Measurements from ENCODE around the gene ALDH1L1.

Gene ALDH1L1

DNA sequence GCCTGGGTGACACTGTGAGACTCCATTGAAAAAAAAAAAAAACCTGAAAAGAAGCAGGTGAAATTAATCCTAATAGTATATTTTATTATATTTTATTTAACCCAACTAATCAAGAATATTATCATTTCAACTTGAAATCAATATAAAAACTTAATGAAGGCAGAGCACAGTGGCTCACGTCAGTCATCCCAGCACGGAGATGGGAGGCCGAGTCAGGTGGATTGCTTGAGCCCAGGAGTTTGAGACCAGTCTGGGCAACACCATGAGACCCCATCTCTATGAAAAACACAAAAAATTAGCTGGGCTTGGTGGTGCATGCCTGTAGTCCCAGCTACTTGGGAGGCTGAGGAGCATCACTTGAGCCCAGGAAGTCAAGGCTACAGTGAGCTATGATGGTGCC is 63.2 kb downstream of the ALDH1L1 start:
- no peak for DNase-seq

- no peak for DNase-seq
Observed at GRCh38 chr3:126116526-126116925, 63.9 kb downstream of the ALDH1L1 start.

DNA sequence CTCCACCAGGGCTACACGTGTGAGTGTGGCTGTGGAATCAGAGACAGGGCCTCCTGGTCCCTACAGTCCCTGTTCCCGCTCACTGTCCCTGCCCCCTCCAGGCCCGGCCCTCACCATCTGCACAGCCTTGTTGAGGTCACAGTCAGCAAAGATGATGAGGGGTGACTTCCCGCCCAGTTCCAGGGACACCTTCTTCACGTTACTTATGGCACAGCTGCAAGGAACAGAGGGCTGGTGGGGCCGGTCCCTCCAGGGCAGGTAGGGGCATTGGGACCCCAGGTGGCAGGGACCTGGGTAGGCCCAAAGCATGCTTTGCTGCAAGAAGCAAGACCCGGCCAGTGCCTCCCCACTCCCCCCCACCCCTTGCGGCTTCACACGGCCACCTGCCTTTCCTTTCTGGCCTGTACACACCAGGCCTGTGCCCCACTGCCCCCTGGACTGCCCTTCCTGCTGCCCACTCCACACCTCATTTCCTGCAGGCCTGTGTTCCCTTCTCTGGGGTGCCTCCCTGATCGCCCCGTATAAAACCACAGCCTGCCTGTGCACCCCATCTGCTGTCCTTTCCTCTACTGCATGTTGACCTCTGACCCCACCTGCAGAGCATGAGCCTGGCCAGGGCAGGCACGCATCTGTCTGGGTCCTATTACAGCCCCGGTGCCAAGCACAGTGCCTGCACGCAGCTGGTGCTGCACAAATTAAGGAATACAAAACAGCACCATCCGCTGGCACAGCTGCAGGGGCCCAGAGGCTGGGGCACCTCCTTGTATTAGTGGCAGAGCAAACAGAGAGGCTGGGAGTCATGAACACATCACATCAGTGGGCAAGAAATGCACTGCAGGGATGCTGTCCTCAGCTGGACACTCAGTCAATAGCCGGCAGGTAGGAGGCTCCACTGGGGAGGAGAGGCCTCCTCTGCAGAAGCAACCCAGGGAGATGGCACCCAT is 65.7 kb downstream of the ALDH1L1 start:
- DNase-seq: no peak

GRCh38 chr3:126113733-126114442 is 66.5 kb downstream of the ALDH1L1 start:
- DNase-seq: no peak

DNA sequence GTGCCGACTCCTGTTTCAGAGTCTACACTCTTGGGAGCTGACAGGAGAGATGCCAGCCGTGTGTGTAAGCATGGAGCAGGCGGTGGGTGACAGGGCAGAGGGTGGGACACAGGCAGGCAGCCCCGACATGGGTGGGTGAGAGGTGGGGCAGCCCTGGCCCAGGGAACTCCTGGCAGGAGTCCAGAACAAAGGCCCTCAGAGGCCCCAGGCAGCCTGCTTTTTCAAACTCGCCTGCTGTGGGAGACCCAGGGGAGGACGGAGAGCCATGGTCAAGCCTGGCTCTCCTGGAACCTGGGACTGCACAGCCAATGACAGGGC is 67.2 kb downstream of the ALDH1L1 start:
- DNase-seq: no peak

DNA sequence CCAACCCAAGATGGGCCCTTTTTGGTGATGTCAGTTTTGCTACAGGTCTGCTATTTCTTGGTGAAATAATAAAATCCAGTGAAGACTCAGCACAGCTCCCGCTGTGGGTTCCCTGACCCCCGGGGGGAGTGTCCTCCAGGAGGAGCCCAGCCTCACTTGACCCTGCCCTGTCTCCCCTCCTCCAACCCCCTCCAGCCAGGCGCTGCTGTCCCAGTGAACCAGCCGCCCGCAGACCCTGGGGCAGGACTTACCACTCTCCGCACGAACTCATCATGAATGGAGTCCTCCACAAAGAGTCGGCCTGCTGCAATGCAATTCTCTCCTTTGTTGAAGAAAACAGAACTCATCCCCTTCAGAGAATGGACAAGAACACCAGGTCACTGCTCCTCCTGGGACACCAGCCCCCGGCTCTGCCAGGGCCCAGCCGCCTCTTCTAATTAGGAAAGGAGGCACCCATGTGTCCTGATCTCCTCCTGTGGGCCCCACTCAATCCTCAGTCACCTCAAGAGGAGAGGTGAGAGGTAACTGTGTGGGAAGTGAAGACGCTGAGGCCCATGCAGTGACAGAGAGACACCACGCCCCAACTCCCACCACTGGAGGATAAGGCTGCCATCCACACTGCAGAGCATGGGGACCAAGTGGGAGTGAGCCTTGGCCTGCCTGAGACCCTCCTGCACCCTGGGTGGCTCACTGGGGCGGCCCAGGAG is 67.7 kb downstream of the ALDH1L1 start:
- no peak for DNase-seq

GRCh38 chr3:126111566-126112475 is 68.6 kb downstream of the ALDH1L1 start:
- no peak for DNase-seq

GRCh38 chr3:126111126-126111551 is 69.2 kb downstream of the ALDH1L1 start:
- DNase-seq: no peak

- DNase-seq: no peak
Observed at GRCh38 chr3:126110431-126111125, 69.8 kb downstream of the ALDH1L1 start.

DNA sequence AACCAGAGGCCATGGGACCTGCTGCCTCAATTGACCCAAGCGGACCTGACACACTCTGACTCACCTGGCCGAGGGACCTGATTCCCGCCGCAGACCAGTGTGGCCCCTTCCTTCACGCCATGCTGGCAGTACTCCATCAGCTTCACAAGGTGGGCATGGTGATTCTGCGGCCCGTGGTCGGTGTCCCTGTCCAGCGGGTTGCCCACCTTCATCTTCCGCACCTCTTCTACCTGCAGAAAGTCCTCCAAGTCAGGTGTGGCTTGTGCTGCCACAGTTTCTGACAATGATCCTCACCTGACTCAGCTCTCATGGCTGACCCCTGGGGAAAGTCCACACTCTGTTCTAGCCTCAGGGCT is 70.5 kb downstream of the ALDH1L1 start:
- DNase-seq: no peak

GRCh38 chr3:126109146-126109879 is 71.1 kb downstream of the ALDH1L1 start:
- no peak for DNase-seq

- DNase-seq: no peak
Observed at GRCh38 chr3:126108676-126109050, 71.7 kb downstream of the ALDH1L1 start.

DNA sequence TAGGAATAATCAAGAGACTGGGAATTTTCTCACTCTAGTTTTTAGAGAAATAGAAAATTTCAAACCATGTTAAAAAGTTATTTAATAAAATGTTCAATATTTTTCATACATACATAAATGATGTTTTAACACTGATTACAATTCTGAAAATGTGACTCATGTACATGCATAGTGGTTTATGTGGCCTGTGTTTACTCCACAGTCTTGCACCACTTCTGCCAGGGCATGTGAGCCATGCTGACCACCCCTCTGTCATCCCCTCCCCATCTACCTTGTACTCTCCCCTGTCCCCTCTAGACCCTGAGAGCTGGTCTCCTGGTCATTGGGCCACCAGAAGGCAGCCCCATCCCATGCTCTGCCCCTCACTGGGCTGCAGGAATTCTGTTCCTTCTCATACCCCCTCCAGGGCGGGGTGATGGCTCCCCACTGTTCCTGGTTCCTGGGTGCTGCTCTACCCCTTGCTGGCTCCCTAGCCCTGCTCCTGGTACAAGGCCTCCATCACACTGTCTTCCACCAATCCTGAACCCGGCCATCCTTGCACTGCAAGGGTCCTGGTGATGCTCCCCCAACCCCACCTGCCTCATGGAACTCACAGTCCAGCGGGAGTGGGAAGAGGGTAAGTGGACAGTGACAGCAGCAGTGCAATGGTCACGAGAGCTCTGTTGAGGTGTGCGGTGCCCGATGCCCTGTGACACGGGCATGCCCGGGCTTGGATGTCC is 72.3 kb downstream of the ALDH1L1 start:
- no peak for DNase-seq

GRCh38 chr3:126107203-126107939 is 73.0 kb downstream of the ALDH1L1 start:
- DNase-seq: no peak

GRCh38 chr3:126106336-126107202 is 73.8 kb downstream of the ALDH1L1 start:
- no peak for DNase-seq

- no peak for DNase-seq
Observed at GRCh38 chr3:126105691-126106187, 74.6 kb downstream of the ALDH1L1 start.

DNA sequence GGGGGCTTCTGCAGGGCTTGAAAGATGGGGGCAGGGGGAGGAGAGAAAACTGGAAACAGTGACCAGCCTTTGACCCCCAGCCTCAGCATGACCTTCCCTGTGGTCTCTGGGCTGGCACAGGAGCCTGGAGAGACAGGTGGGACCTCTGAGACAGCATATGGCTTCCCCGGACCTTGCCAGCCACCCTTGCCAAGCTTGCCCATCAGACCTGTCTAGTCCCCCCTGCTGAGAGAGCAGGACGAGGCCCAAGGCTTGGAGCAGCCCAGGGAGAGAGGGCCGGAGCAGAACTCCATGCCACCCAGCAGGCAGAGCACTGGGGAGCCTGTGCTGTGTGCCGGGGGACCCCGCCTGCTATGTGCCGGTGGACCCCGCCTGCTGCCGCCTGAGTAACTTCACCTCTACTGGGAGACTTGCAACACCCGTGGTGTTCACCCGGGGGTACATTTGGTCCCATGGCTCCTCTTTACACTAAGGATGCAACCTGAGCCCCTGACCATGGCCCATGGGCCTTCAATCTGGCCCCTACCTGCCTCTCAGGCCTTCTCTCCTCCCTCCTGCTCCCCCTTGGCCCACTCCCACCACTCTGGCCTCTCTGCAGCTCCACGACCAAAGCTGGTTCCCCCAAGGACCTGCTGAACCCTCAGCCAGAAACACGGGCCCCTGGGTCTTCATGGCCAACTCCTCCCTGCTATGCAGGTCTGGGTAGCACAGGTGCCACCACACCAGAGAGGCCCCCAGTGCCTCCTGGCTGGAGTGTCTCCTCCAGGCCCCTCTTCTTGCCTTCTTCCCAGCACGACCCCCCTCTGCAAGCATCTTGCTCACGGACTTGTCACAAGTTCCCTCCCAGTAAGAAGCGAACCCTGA is 75.4 kb downstream of the ALDH1L1 start:
- no peak for DNase-seq

All from NCI-H226 (cell line).